K562 (cell line): ENCODE data around the gene MYL12B. TPM values are rescaled to one million over a fixed set of nuclear protein-coding genes. Genes with fewer than 3 reads are reported as not detected.

Experiments
- AFF1 ChIP-seq, 2 experiments: fragments of 450-650 bp; IDR thresholded peaks; 2 replicates each; pipeline ENCODE4 v1.6.1; 2018; ENCODE audit warnings: mild to moderate bottlenecking in 2 of 2, low read depth in 1 of 2; ENCODE audit not compliant: partially characterized antibody in 2 of 2
- BCOR ChIP-seq: fragments of 450-650 bp; IDR thresholded peaks from 2 replicates; pipeline ENCODE4 v1.6.1; 2016
- BRD4 ChIP-seq: fragments of 200-600 bp; sonication (generic); IDR thresholded peaks from 2 replicates; pipeline ENCODE4 v1.6.1; 2017; ENCODE audit warnings: inconsistent platforms
- CSDE1 ChIP-seq, 2 experiments: fragments of 450-650 bp; IDR thresholded peaks; 2 replicates each; pipeline ENCODE4 v1.6.1; 2016; ENCODE audit warnings: mild to moderate bottlenecking in 1 of 2
- FUS ChIP-seq: fragments of 200-400 bp; formaldehyde crosslinking; optimal IDR thresholded peaks from 2 replicates; pipeline ENCODE3; 2017; ENCODE audit warnings: low read depth, low read length
- HOXB6 ChIP-seq: fragments of 250-450 bp; sonication (Bioruptor Pico); IDR thresholded peaks from 2 replicates; pipeline ENCODE4 v1.5.1; 2022; ENCODE audit warnings: mild to moderate bottlenecking, borderline replicate concordance
- KDM5B ChIP-seq: fragments of 200-600 bp; sonication (generic); IDR thresholded peaks from 2 replicates; pipeline ENCODE4 v1.6.1; 2012; ENCODE audit warnings: low read depth, mild to moderate bottlenecking, moderate library complexity, low read length, control low read depth, inconsistent platforms; ENCODE audit not compliant: insufficient replicate concordance
- MTA2 ChIP-seq: fragments of 450-650 bp; IDR thresholded peaks from 2 replicates; pipeline ENCODE4 v1.6.1; 2016; ENCODE audit warnings: low read depth
- NR2F6 ChIP-seq: fragments of 450-650 bp; formaldehyde crosslinking; IDR thresholded peaks from 2 replicates; pipeline ENCODE4 v1.4.0; 2020; ENCODE audit warnings: mild to moderate bottlenecking
- PHF20 ChIP-seq: fragments of 450-650 bp; IDR thresholded peaks from 2 replicates; pipeline ENCODE4 v1.6.1; 2018; ENCODE audit not compliant: partially characterized antibody
- POLR3G ChIP-seq: IDR thresholded peaks from 2 replicates; pipeline ENCODE4 v1.6.1; 2011; ENCODE audit not compliant: insufficient read length, insufficient replicate concordance; ENCODE audit errors: extremely low read depth
- ZNF134 ChIP-seq: fragments of 250-450 bp; sonication (Bioruptor Pico); conservative IDR thresholded peaks from 2 replicates; pipeline ENCODE4 v1.4.0; 2020
- ZNF311 ChIP-seq: fragments of 250-450 bp; sonication (Bioruptor Pico); IDR thresholded peaks from 2 replicates; pipeline ENCODE4 v1.4.0; 2020; ENCODE audit warnings: mild to moderate bottlenecking, moderate library complexity
- ZNF384 ChIP-seq: IDR thresholded peaks from 2 replicates; pipeline ENCODE4 v1.6.1; 2012; ENCODE audit warnings: low read depth, low read length, improper control_type of control experiment
- ZNF699 ChIP-seq: fragments of 250-450 bp; sonication (Bioruptor Pico); IDR thresholded peaks from 2 replicates; pipeline ENCODE4 v1.8.0; 2021; ENCODE audit warnings: mild to moderate bottlenecking, moderate library complexity; ENCODE audit not compliant: insufficient replicate concordance
- polyA plus RNA-seq, 8 experiments: library from polyadenylated mRNA; depleted of rRNA in 4 of 8; stranded (reverse) in 5 of 8; unstranded in 3 of 8; fragments of >200 nt; fragmentation: Nextera tagmentation in 2 of 8; fragmentation: Illumina TruSeq in 1 of 8; extraction: Ambion mirVana in 2 of 8; extraction: Trizol in 1 of 8; gene quantifications; 2 replicates each; pipeline versions ENCODE4 v1.2.1 to v1.2.3, GENCODE V29; 2011 to 2014; ENCODE audit warnings: inconsistent platforms in 1 of 8, missing spikeins in 1 of 8
- total RNA-seq, 7 experiments: library from RNA; depleted of rRNA in 6 of 7; stranded (reverse); fragments of >200 nt in 6 of 7; fragmentation: Illumina TruSeq in 2 of 7; extraction: Trizol in 2 of 7; gene quantifications; 2 replicates each; pipeline versions ENCODE4 v1.2.1 to v1.2.3, GENCODE V29; 2011 to 2021; ENCODE audit warnings: low replicate concordance in 1 of 7
- TF ChIP-seq, protein P1 (sequence below): fragments of 450-650 bp; IDR thresholded peaks from 2 replicates; pipeline ENCODE4 v1.6.1; 2016; ENCODE audit warnings: missing biosample characterization, missing genetic modification characterization
- TF ChIP-seq, protein P2 (sequence below): fragments of 150-350 bp; conservative IDR thresholded peaks from 2 replicates; pipeline ENCODE4 v1.6.1; 2014; ENCODE audit warnings: low read length

Gene MYL12B
- total and polyA plus RNA-seq, 9 of the 15 experiments (the other 6 are each of a cell fraction or from before 2014, with no cell fraction given), result 220 to 995 (median 463) TPM

GRCh38 chr18:3245853-3246634 lies 15.9 kb upstream of the MYL12B start (continued):
- TF ChIP-seq ZNF699 (CRISPR knock-in tag) (no peak), ZNF311 (CRISPR knock-in tag) (no peak), AFF1 (IDR thresholded peaks at IDR 0.05; ENCODE audit: low read depth in 1 of 2, partially characterized antibody in 2 of 2) (no peak), FUS (no peak), ZNF384 (peak; percentile 37; the same call in 1 of the 2 replicates), KDM5B (peak; percentile 79), NR2F6 (CRISPR knock-in tag) (0 out of 2 replicates have a peak, but pooled peaks have one; percentile 53), POLR3G (no peak), CSDE1 (IDR thresholded peaks at IDR 0.05) (no peak), HOXB6 (CRISPR knock-in tag) (no peak), ZNF134 (CRISPR knock-in tag) (no peak), BCOR (0 out of 2 replicates have a peak, but pooled peaks have one; percentile 8), MTA2 (no peak), PHF20 (no peak), BRD4 (peak; percentile 49; the same call in 1 of the 2 replicates)
- TF ChIP-seq, protein P1, sequence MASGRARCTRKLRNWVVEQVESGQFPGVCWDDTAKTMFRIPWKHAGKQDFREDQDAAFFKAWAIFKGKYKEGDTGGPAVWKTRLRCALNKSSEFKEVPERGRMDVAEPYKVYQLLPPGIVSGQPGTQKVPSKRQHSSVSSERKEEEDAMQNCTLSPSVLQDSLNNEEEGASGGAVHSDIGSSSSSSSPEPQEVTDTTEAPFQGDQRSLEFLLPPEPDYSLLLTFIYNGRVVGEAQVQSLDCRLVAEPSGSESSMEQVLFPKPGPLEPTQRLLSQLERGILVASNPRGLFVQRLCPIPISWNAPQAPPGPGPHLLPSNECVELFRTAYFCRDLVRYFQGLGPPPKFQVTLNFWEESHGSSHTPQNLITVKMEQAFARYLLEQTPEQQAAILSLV (tag), result no peak
- TF ChIP-seq, protein P2, sequence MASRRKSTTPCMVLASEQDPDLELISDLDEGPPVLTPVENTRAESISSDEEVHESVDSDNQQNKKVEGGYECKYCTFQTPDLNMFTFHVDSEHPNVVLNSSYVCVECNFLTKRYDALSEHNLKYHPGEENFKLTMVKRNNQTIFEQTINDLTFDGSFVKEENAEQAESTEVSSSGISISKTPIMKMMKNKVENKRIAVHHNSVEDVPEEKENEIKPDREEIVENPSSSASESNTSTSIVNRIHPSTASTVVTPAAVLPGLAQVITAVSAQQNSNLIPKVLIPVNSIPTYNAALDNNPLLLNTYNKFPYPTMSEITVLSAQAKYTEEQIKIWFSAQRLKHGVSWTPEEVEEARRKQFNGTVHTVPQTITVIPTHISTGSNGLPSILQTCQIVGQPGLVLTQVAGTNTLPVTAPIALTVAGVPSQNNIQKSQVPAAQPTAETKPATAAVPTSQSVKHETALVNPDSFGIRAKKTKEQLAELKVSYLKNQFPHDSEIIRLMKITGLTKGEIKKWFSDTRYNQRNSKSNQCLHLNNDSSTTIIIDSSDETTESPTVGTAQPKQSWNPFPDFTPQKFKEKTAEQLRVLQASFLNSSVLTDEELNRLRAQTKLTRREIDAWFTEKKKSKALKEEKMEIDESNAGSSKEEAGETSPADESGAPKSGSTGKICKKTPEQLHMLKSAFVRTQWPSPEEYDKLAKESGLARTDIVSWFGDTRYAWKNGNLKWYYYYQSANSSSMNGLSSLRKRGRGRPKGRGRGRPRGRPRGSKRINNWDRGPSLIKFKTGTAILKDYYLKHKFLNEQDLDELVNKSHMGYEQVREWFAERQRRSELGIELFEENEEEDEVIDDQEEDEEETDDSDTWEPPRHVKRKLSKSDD, result 0 out of 2 replicates have a peak, but pooled peaks have one; percentile 34
